ENCODE measurements around the gene CDK14.
A peak's percentile ranks its signal among the peaks of the same experiment; 100 is the strongest.

Gene CDK14

GRCh38 chr7:90604383-90604782 lies 8.3 kb downstream of the CDK14 start:
- no peak for DNase-seq (ENCODE audit: low spot score in 2 of 2)
- in situ Hi-C loops (cut with MboI; ENCODE audit: low sequenced_read_pairs) = no loop called here
- H3K9me3 ChIP-seq = no peaks in the 10 kb centered on the region
- no peak overlapping the region for H3K4me3 ChIP-seq
- H3K27me3 ChIP-seq (ENCODE audit: low read depth) = no peaks in the 10 kb centered on the region
- H3K4me1 ChIP-seq = no peaks in the 10 kb centered on the region
- H3K36me3 ChIP-seq (replicated peaks) = no peaks in the 10 kb centered on the region

- Histone ChIP-seq H3K9me3 (no peaks in the 10 kb centered on the region), H3K36me3 (replicated peaks) (no peaks in the 10 kb centered on the region), H3K4me3 (no peak overlapping the region), H3K27me3 (ENCODE audit: low read depth) (no peaks in the 10 kb centered on the region), H3K4me1 (no peaks in the 10 kb centered on the region)
- in situ Hi-C loops (cut with MboI; ENCODE audit: low sequenced_read_pairs) = no loop called here
- no peak for DNase-seq (ENCODE audit: low spot score in 2 of 2)
Observed at GRCh38 chr7:90605055-90605454, 8.9 kb downstream of the CDK14 start.

- H3K4me1 ChIP-seq = no peaks in the 10 kb centered on the region
- H3K27me3 ChIP-seq (ENCODE audit: low read depth) = no peaks in the 10 kb centered on the region
- no peaks in the 10 kb centered on the region for H3K36me3 ChIP-seq (replicated peaks)
- in situ Hi-C loops (cut with MboI; ENCODE audit: low sequenced_read_pairs) = no loop called here
- H3K4me3 ChIP-seq = no peak overlapping the region
- DNase-seq (ENCODE audit: low spot score in 2 of 2) = no peak
- no peaks in the 10 kb centered on the region for H3K9me3 ChIP-seq
Observed at GRCh38 chr7:90607196-90607595, 11.1 kb downstream of the CDK14 start.

GRCh38 chr7:90610105-90610504 lies 14.0 kb downstream of the CDK14 start:
- in situ Hi-C loops (cut with MboI; ENCODE audit: low sequenced_read_pairs) = no loop called here
- Histone ChIP-seq H3K27me3 (ENCODE audit: low read depth) (no peaks in the 10 kb centered on the region), H3K9me3 (no peaks in the 10 kb centered on the region), H3K4me1 (no peaks in the 10 kb centered on the region), H3K4me3 (no peak overlapping the region), H3K36me3 (replicated peaks) (no peaks in the 10 kb centered on the region)
- DNase-seq (ENCODE audit: low spot score in 2 of 2) = no peak

- Histone ChIP-seq H3K9me3 (no peaks in the 10 kb centered on the region), H3K4me1 (no peaks in the 10 kb centered on the region), H3K27me3 (ENCODE audit: low read depth) (no peaks in the 10 kb centered on the region), H3K4me3 (no peak overlapping the region), H3K36me3 (replicated peaks) (no peaks in the 10 kb centered on the region)
- in situ Hi-C loops (cut with MboI; ENCODE audit: low sequenced_read_pairs) = no loop called here
- no peak for DNase-seq (ENCODE audit: low spot score in 2 of 2)
Observed at GRCh38 chr7:90611115-90611514, 15.0 kb downstream of the CDK14 start.

GRCh38 chr7:90613088-90613498 lies 17.0 kb downstream of the CDK14 start:
- Histone ChIP-seq H3K9me3 (no peaks in the 10 kb centered on the region), H3K4me1 (no peaks in the 10 kb centered on the region), H3K4me3 (no peak overlapping the region), H3K27me3 (ENCODE audit: low read depth) (no peaks in the 10 kb centered on the region), H3K36me3 (replicated peaks) (no peaks in the 10 kb centered on the region)
- no peak for DNase-seq (ENCODE audit: low spot score in 2 of 2)
- in situ Hi-C loops (cut with MboI; ENCODE audit: low sequenced_read_pairs) = no loop called here

- Histone ChIP-seq H3K27me3 (ENCODE audit: low read depth) (no peaks in the 10 kb centered on the region), H3K36me3 (replicated peaks) (no peaks in the 10 kb centered on the region), H3K4me1 (peaks cover 12% of the 10 kb centered on the region), H3K4me3 (no peak overlapping the region), H3K9me3 (no peaks in the 10 kb centered on the region)
- in situ Hi-C loops (cut with MboI; ENCODE audit: low sequenced_read_pairs) = no loop called here
- no peak for DNase-seq (ENCODE audit: low spot score in 2 of 2)
Observed at GRCh38 chr7:90617442-90617841, 21.3 kb downstream of the CDK14 start.

GRCh38 chr7:90618876-90619275 lies 22.8 kb downstream of the CDK14 start:
- H3K9me3 ChIP-seq = no peaks in the 10 kb centered on the region
- in situ Hi-C loops (cut with MboI; ENCODE audit: low sequenced_read_pairs) = no loop called here
- peaks cover 14% of the 10 kb centered on the region for H3K4me1 ChIP-seq
- H3K27me3 ChIP-seq (ENCODE audit: low read depth) = no peaks in the 10 kb centered on the region
- no peaks in the 10 kb centered on the region for H3K36me3 ChIP-seq (replicated peaks)
- H3K4me3 ChIP-seq = no peak overlapping the region
- no peak for DNase-seq (ENCODE audit: low spot score in 2 of 2)

GRCh38 chr7:90621125-90621746 lies 25.1 kb downstream of the CDK14 start:
- Histone ChIP-seq H3K9me3 (no peaks in the 10 kb centered on the region), H3K4me3 (no peak overlapping the region), H3K36me3 (replicated peaks) (no peaks in the 10 kb centered on the region), H3K27me3 (ENCODE audit: low read depth) (no peaks in the 10 kb centered on the region), H3K4me1 (peaks cover 28% of the 10 kb centered on the region)
- in situ Hi-C loops (cut with MboI; ENCODE audit: low sequenced_read_pairs) = no loop called here
- DNase-seq (ENCODE audit: low spot score in 2 of 2) = no peak

GRCh38 chr7:90621747-90622140 lies 25.6 kb downstream of the CDK14 start:
- in situ Hi-C loops (cut with MboI; ENCODE audit: low sequenced_read_pairs) = no loop called here
- Histone ChIP-seq H3K9me3 (no peaks in the 10 kb centered on the region), H3K4me1 (peaks cover 31% of the 10 kb centered on the region), H3K4me3 (no peak overlapping the region), H3K27me3 (ENCODE audit: low read depth) (no peaks in the 10 kb centered on the region), H3K36me3 (replicated peaks) (no peaks in the 10 kb centered on the region)
- peak; percentile 63 to 93 for DNase-seq (ENCODE audit: low spot score in 2 of 2)

GRCh38 chr7:90622670-90623069 lies 26.5 kb downstream of the CDK14 start:
- H3K4me3 ChIP-seq = no peak overlapping the region
- H3K9me3 ChIP-seq = no peaks in the 10 kb centered on the region
- in situ Hi-C loops (cut with MboI; ENCODE audit: low sequenced_read_pairs) = no loop called here
- H3K36me3 ChIP-seq (replicated peaks) = no peaks in the 10 kb centered on the region
- H3K4me1 ChIP-seq = peaks cover 31% of the 10 kb centered on the region
- DNase-seq (ENCODE audit: low spot score in 2 of 2) = no peak
- H3K27me3 ChIP-seq (ENCODE audit: low read depth) = no peaks in the 10 kb centered on the region

GRCh38 chr7:90624225-90624911 lies 28.2 kb downstream of the CDK14 start:
- no peak for DNase-seq (ENCODE audit: low spot score in 2 of 2)
- H3K9me3 ChIP-seq = no peaks in the 10 kb centered on the region
- peaks cover 31% of the 10 kb centered on the region for H3K4me1 ChIP-seq

GRCh38 chr7:90625051-90625450 lies 28.9 kb downstream of the CDK14 start:
- H3K36me3 ChIP-seq (replicated peaks) = no peaks in the 10 kb centered on the region
- H3K9me3 ChIP-seq = no peaks in the 10 kb centered on the region
- H3K27me3 ChIP-seq (ENCODE audit: low read depth) = no peaks in the 10 kb centered on the region
- no peak overlapping the region for H3K4me3 ChIP-seq
- no peak for DNase-seq (ENCODE audit: low spot score in 2 of 2)
- H3K4me1 ChIP-seq = peaks cover 31% of the 10 kb centered on the region
- in situ Hi-C loops (cut with MboI; ENCODE audit: low sequenced_read_pairs) = no loop called here

More at GRCh38 chr7:90624225-90624911, 28.2 kb downstream of the CDK14 start:
- H3K27me3 ChIP-seq (ENCODE audit: low read depth) = no peaks in the 10 kb centered on the region
- no peak overlapping the region for H3K4me3 ChIP-seq
- in situ Hi-C loops (cut with MboI; ENCODE audit: low sequenced_read_pairs) = no loop called here
- no peaks in the 10 kb centered on the region for H3K36me3 ChIP-seq (replicated peaks)

- no peaks in the 10 kb centered on the region for H3K27me3 ChIP-seq (ENCODE audit: low read depth)
- H3K4me1 ChIP-seq = peaks cover 31% of the 10 kb centered on the region
- in situ Hi-C loops (cut with MboI; ENCODE audit: low sequenced_read_pairs) = no loop called here
- no peaks in the 10 kb centered on the region for H3K9me3 ChIP-seq
- H3K36me3 ChIP-seq (replicated peaks) = no peaks in the 10 kb centered on the region
- peak; percentile 71 to 86 for DNase-seq (ENCODE audit: low spot score in 2 of 2)
- no peak overlapping the region for H3K4me3 ChIP-seq
Observed at GRCh38 chr7:90625562-90625961, 29.4 kb downstream of the CDK14 start.

Data from HAP-1 (cell line).